Epithelial cell of proximal tubule (primary cell): ENCODE data around the gene VPS39. TPM values are rescaled to one million over a fixed set of nuclear protein-coding genes. Genes with fewer than 3 reads are reported as not detected.

Experiments
- DNase-seq: peaks from one replicate; pipeline ENCODE4 v3.0.0-alpha.2; 2011; ENCODE audit warnings: low read depth
- H3K4me3 ChIP-seq: 2 replicates; pipeline ENCODE4 v1.5.1; 2011; ENCODE audit warnings: low read depth, mild to moderate bottlenecking, low read length
- total RNA-seq: library from RNA; depleted of rRNA; stranded (reverse); fragments of >200 nt; gene quantifications from 2 replicates; pipeline ENCODE4 v1.2.3, GENCODE V29; 2015
- TF ChIP-seq, protein P1 (sequence below): conservative IDR thresholded peaks from 2 replicates; pipeline ENCODE4 v1.5.1; 2012; ENCODE audit warnings: low read depth, mild to moderate bottlenecking, low read length

VPS39 gene
- total RNA-seq, 1 donor from 2014 or later, result 29.1 TPM

- DNase-seq, result no peak
- no peak overlapping the region for H3K4me3 ChIP-seq
- TF ChIP-seq, protein P1, sequence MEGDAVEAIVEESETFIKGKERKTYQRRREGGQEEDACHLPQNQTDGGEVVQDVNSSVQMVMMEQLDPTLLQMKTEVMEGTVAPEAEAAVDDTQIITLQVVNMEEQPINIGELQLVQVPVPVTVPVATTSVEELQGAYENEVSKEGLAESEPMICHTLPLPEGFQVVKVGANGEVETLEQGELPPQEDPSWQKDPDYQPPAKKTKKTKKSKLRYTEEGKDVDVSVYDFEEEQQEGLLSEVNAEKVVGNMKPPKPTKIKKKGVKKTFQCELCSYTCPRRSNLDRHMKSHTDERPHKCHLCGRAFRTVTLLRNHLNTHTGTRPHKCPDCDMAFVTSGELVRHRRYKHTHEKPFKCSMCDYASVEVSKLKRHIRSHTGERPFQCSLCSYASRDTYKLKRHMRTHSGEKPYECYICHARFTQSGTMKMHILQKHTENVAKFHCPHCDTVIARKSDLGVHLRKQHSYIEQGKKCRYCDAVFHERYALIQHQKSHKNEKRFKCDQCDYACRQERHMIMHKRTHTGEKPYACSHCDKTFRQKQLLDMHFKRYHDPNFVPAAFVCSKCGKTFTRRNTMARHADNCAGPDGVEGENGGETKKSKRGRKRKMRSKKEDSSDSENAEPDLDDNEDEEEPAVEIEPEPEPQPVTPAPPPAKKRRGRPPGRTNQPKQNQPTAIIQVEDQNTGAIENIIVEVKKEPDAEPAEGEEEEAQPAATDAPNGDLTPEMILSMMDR, result no peak
These were observed 86.4 kb downstream of the VPS39 start for GRCh38 chr15:42121682-42122081.

- no peak overlapping the region for H3K4me3 ChIP-seq
- DNase-seq, result no peak
- TF ChIP-seq, protein P1, result no peak
These were observed 87.1 kb downstream of the VPS39 start for GRCh38 chr15:42121021-42121420.

DNA sequence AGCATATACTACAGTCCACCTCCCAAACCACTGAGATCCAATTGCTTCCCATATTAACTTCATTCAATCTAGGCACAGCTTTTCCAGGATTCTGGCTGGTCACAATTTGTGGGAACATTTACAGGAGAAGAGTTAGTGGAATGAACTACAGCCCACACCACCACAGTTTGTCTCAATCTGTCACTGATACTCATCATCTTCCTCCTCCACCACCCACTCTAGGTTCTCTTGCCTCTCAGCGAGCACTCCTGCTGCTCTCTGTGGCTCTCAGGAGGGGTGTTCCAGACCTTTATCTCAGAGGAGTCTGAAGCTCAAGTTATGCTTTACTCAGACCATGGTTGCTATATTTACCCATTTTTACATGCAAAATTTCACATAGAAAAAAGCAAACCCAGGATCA lies 87.8 kb downstream of the VPS39 start:
- no peak for DNase-seq
- no peak overlapping the region for H3K4me3 ChIP-seq
- TF ChIP-seq, protein P1, result no peak

DNA sequence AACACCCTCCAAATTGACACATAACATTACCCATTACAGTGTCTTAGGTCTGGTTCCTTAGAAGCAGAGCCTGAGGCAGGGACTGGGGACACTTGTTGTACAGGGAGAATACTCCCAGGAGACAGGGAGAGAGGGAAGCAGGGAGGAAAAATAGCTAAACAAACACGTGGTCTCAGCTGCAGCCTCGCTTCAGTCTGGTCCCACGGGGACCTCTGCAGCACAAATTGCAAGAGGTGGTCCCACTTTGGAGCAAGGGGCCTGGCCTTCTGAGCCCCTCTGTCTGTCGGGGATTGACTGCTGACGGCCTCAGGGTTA lies 88.7 kb downstream of the VPS39 start:
- TF ChIP-seq, protein P1, result no peak
- H3K4me3 ChIP-seq, result no peak overlapping the region
- no peak for DNase-seq

DNA sequence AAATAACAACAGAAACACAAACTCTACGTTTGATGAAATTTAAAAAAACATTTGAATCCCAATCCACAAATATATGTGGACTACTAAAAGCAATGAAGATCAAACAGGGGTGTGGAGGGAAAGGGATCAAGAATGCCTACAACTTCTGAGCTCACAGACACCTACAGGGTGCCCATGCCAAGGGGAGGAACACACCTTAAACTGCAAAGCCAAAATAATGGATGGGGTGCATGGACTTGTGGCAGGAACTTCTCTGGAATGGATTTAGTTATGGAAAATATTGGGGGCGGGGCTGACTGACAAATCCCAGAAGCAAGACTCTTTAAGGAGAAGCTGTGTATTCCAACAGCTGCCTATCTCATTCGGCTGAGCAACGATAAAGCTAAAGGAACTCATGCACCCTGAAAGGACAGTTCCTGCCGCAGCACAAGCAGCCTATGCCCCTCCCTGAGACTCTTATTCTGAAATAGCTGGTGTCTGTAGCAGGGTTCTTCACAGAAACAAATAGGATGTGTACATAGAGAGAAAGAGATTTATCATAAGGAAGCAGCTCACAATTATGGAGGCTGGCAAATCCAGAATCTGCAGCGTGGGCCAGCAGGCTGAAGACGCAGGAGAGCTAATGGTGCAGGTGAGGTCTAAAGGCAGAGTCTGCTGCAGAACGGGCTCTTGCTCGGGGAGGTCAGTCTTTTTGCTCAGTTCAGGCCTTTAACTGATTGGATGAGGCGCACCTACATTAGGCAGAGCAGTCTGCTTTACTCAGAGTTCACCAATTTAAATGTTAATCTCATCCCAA lies 89.3 kb downstream of the VPS39 start:
- DNase-seq, result no peak
- TF ChIP-seq, protein P1, result no peak
- H3K4me3 ChIP-seq, result no peak overlapping the region

DNA sequence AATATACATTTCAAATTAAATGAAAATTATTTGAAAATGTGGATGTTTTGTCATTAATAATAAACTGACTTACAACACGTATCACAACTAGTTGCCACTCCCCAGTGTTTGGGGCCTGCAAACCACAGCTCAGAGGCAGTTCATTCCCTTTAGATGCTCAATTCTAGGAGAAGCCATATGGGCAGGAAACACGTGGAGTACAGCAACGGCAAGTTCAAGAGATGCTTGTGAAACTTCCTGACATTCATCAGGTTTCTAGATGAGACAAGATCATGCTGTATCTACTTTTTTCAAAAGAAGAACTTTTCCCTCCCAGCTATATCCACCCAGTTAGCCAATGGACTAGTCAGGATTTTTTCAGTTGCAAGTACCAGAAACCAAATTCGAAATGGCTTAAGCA lies 96.2 kb downstream of the VPS39 start:
- H3K4me3 ChIP-seq, result no peak overlapping the region
- DNase-seq, result no peak
- TF ChIP-seq, protein P1, result no peak

- TF ChIP-seq, protein P1, result no peak
- no peak for DNase-seq
- no peak overlapping the region for H3K4me3 ChIP-seq
These were observed 97.7 kb downstream of the VPS39 start for GRCh38 chr15:42110367-42110766.
